ENCODE measurements around the gene DNASE1L2.

GRCh38 chr16:2209258-2210008 lies 26.8 kb upstream of the DNASE1L2 start:
- TF ChIP-seq, protein P1, sequence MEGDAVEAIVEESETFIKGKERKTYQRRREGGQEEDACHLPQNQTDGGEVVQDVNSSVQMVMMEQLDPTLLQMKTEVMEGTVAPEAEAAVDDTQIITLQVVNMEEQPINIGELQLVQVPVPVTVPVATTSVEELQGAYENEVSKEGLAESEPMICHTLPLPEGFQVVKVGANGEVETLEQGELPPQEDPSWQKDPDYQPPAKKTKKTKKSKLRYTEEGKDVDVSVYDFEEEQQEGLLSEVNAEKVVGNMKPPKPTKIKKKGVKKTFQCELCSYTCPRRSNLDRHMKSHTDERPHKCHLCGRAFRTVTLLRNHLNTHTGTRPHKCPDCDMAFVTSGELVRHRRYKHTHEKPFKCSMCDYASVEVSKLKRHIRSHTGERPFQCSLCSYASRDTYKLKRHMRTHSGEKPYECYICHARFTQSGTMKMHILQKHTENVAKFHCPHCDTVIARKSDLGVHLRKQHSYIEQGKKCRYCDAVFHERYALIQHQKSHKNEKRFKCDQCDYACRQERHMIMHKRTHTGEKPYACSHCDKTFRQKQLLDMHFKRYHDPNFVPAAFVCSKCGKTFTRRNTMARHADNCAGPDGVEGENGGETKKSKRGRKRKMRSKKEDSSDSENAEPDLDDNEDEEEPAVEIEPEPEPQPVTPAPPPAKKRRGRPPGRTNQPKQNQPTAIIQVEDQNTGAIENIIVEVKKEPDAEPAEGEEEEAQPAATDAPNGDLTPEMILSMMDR (conservative IDR thresholded peaks at IDR 0.05; ENCODE audit: low read depth, low read length): no peak
- TF ChIP-seq MXI1 (IDR thresholded peaks at IDR 0.05; ENCODE audit: borderline replicate concordance, low read depth, low read length) (no peak), NFE2L2 (IDR thresholded peaks at IDR 0.05; ENCODE audit: low read depth, low read length) (no peak), POLR2A (IDR thresholded peaks at IDR 0.05; ENCODE audit: low read depth, low read length) (no peak), RAD21 (IDR thresholded peaks at IDR 0.05; ENCODE audit: low read length) (no peak)
- TF ChIP-seq, protein P2, sequence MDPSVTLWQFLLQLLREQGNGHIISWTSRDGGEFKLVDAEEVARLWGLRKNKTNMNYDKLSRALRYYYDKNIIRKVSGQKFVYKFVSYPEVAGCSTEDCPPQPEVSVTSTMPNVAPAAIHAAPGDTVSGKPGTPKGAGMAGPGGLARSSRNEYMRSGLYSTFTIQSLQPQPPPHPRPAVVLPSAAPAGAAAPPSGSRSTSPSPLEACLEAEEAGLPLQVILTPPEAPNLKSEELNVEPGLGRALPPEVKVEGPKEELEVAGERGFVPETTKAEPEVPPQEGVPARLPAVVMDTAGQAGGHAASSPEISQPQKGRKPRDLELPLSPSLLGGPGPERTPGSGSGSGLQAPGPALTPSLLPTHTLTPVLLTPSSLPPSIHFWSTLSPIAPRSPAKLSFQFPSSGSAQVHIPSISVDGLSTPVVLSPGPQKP (IDR thresholded peaks at IDR 0.05; ENCODE audit: borderline replicate concordance, low read depth, low read length): no peak

Data from IMR-90 (cell line).